ENCODE results near the gene RIC3.

Gene RIC3

GRCh38 chr11:8202516-8203413, 33.9 kb upstream of the RIC3 start:
- no peak overlapping the region for H3K4me3 ChIP-seq (IDR thresholded peaks at IDR 0.05; ENCODE audit: insufficient read depth, low read depth, low read length)
- H3K9ac ChIP-seq: no peak overlapping the region
- no peaks in the 10 kb centered on the region for H3K27me3 ChIP-seq (ENCODE audit: insufficient read depth, low read depth)
- peaks cover 7% of the 10 kb centered on the region for H3K4me1 ChIP-seq (ENCODE audit: low read depth, poor library complexity, severe bottlenecking)
- H2AFZ ChIP-seq (ENCODE audit: low read depth): no peak overlapping the region
- TF ChIP-seq, protein P1, sequence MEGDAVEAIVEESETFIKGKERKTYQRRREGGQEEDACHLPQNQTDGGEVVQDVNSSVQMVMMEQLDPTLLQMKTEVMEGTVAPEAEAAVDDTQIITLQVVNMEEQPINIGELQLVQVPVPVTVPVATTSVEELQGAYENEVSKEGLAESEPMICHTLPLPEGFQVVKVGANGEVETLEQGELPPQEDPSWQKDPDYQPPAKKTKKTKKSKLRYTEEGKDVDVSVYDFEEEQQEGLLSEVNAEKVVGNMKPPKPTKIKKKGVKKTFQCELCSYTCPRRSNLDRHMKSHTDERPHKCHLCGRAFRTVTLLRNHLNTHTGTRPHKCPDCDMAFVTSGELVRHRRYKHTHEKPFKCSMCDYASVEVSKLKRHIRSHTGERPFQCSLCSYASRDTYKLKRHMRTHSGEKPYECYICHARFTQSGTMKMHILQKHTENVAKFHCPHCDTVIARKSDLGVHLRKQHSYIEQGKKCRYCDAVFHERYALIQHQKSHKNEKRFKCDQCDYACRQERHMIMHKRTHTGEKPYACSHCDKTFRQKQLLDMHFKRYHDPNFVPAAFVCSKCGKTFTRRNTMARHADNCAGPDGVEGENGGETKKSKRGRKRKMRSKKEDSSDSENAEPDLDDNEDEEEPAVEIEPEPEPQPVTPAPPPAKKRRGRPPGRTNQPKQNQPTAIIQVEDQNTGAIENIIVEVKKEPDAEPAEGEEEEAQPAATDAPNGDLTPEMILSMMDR (conservative IDR thresholded peaks at IDR 0.05; ENCODE audit: low read depth, low read length): no peak
- H4K20me1 ChIP-seq (ENCODE audit: insufficient read depth): no peaks in the 10 kb centered on the region
- no peak overlapping the region for H3K27ac ChIP-seq
- no peak overlapping the region for H3K4me2 ChIP-seq
- no peaks in the 10 kb centered on the region for H3K79me2 ChIP-seq (ENCODE audit: insufficient read depth, low read depth)
- no peaks in the 10 kb centered on the region for H3K36me3 ChIP-seq (ENCODE audit: insufficient read depth)

DNA sequence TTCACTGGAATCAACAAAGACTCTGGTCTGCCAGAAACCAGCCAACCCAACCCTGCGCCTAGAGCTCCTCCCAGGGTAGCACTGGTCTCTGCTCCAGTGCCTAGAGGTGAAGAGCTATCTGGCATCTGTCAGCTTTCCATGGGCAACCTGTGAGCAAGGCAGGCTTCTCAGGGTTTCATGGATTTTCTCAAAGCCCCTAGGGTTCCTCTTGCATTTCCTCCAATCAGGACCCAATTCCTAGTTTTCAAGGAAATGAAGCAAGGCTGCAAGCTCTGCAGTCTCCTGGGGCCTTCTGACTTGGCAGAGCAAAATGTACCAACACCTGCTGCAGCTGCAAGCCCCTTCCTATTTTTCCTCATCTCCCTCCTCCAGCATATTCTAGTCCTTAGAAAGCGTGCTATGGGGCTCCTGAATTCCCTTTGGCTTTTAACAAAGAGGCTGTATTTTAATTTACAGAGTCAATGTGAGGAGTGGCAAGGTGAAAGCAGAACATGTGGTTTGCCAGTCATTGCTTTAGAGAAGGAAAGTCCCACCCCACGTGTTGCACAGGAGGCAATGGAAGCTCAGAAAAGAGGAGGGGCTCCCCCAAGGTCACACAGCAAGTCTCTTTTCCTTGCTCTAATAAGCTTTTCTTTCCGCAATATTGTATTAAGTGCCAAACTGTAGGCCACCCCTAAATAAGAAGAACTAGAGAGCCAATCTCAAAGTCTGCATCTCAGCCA, 33.0 kb upstream of the RIC3 start:
- Histone ChIP-seq H2AFZ (ENCODE audit: low read depth) (peak overlapping the region; percentile 52; the same call in 1 of the 2 replicates), H3K9ac (no peak overlapping the region)

DNA sequence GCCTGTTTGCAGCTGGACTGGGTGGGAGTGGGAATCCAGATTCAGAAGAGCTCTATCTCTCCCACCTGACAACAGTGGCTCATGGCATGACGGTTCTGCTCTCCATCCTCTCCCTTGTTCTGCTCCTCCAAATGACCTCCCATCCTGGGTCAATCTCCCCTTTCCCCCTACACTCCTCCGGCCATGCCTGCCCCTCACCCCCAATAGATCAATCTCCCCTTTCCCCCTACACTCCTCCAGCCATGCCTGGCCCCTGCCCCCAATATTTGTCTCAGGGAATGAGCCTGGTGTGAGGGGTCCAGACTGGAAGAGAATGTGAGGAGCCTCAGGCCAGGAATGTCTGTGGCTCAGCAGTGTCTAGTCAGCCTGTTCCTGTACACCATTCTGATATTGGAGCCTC, 30.9 kb upstream of the RIC3 start:
- Histone ChIP-seq H3K9ac (no peak overlapping the region), H3K4me3 (IDR thresholded peaks at IDR 0.05; ENCODE audit: insufficient read depth, low read depth, low read length) (no peak overlapping the region), H3K4me1 (ENCODE audit: low read depth, poor library complexity, severe bottlenecking) (peaks cover 7% of the 10 kb centered on the region), H3K27me3 (ENCODE audit: insufficient read depth, low read depth) (no peaks in the 10 kb centered on the region), H3K79me2 (ENCODE audit: insufficient read depth, low read depth) (no peaks in the 10 kb centered on the region), H4K20me1 (ENCODE audit: insufficient read depth) (no peaks in the 10 kb centered on the region), H3K4me2 (no peak overlapping the region), H2AFZ (ENCODE audit: low read depth) (no peak overlapping the region), H3K36me3 (ENCODE audit: insufficient read depth) (no peaks in the 10 kb centered on the region), H3K27ac (no peak overlapping the region)
- TF ChIP-seq, protein P1 (conservative IDR thresholded peaks at IDR 0.05; ENCODE audit: low read depth, low read length): no peak

More for the DNA sequence above, 33.0 kb upstream of the RIC3 start:
- H3K36me3 ChIP-seq (ENCODE audit: insufficient read depth): no peaks in the 10 kb centered on the region
- H3K4me3 ChIP-seq (IDR thresholded peaks at IDR 0.05; ENCODE audit: insufficient read depth, low read depth, low read length): no peak overlapping the region
- H3K79me2 ChIP-seq (ENCODE audit: insufficient read depth, low read depth): no peaks in the 10 kb centered on the region
- H3K4me1 ChIP-seq (ENCODE audit: low read depth, poor library complexity, severe bottlenecking): peaks cover 7% of the 10 kb centered on the region
- TF ChIP-seq, protein P1 (conservative IDR thresholded peaks at IDR 0.05; ENCODE audit: low read depth, low read length): no peak
- no peak overlapping the region for H3K27ac ChIP-seq
- no peaks in the 10 kb centered on the region for H4K20me1 ChIP-seq (ENCODE audit: insufficient read depth)
- H3K27me3 ChIP-seq (ENCODE audit: insufficient read depth, low read depth): no peaks in the 10 kb centered on the region
- no peak overlapping the region for H3K4me2 ChIP-seq

DNA sequence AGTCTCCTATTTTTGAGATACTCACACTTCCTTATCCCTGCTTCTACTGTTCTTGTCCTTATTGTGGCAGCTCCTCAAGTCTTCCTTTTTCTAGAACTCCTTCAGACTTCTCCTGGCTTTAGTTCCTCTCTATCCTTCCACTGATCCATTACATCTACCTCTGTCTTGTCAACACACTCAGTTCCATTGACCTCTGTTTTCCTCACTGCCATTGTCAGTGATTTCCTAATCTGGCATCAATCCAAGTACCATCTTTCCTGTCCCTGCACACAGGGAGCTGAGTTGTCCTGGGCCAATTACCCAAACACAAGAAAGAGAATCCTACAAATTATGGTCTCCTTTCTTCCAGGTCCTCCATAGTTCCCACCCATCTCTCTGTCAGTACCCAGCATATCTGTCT, 27.9 kb upstream of the RIC3 start:
- no peak overlapping the region for H3K4me2 ChIP-seq
- no peak overlapping the region for H3K27ac ChIP-seq
- peaks cover 3% of the 10 kb centered on the region for H3K4me1 ChIP-seq (ENCODE audit: low read depth, poor library complexity, severe bottlenecking)
- H3K79me2 ChIP-seq (ENCODE audit: insufficient read depth, low read depth): no peaks in the 10 kb centered on the region
- H3K27me3 ChIP-seq (ENCODE audit: insufficient read depth, low read depth): no peaks in the 10 kb centered on the region
- no peak overlapping the region for H3K9ac ChIP-seq
- no peaks in the 10 kb centered on the region for H4K20me1 ChIP-seq (ENCODE audit: insufficient read depth)
- H2AFZ ChIP-seq (ENCODE audit: low read depth): no peak overlapping the region
- H3K36me3 ChIP-seq (ENCODE audit: insufficient read depth): no peaks in the 10 kb centered on the region
- no peak overlapping the region for H3K4me3 ChIP-seq (IDR thresholded peaks at IDR 0.05; ENCODE audit: insufficient read depth, low read depth, low read length)
- TF ChIP-seq, protein P1 (conservative IDR thresholded peaks at IDR 0.05; ENCODE audit: low read depth, low read length): no peak

Measured in KMS-11 (cell line).